HepG2 (cell line): Measurements from ENCODE around the gene IP6K1. TPM values are rescaled to one million over a fixed set of nuclear protein-coding genes. Genes with fewer than 3 reads are reported as not detected.

Source experiments
- AGO1 ChIP-seq: fragments of 200-400 bp; formaldehyde crosslinking; IDR thresholded peaks from 2 replicates; pipeline ENCODE4 v1.6.1; 2017; ENCODE audit warnings: mild to moderate bottlenecking, low read depth, low read length, moderate library complexity; ENCODE audit not compliant: poor library complexity, severe bottlenecking
- ARNT2 ChIP-seq: sonication (generic); formaldehyde crosslinking; IDR thresholded peaks from 2 replicates; pipeline ENCODE4 v1.8.0; 2022; ENCODE audit warnings: mild to moderate bottlenecking, low read depth, missing genetic modification reagents, moderate library complexity
- CTCF ChIP-seq: sonication (generic); formaldehyde crosslinking; IDR thresholded peaks from 2 replicates; pipeline ENCODE4 v1.5.0; 2020; ENCODE audit warnings: mild to moderate bottlenecking, missing genetic modification reagents, moderate library complexity
- DR1 ChIP-seq: sonication (generic); formaldehyde crosslinking; IDR thresholded peaks from 2 replicates; pipeline ENCODE4 v1.8.0; 2021; ENCODE audit warnings: mild to moderate bottlenecking, missing genetic modification reagents, inconsistent platforms
- MED1 ChIP-seq: sonication (generic); formaldehyde crosslinking; IDR thresholded peaks from 2 replicates; pipeline ENCODE4 v1.4.0; 2020; ENCODE audit warnings: missing genetic modification reagents
- MEF2D ChIP-seq: sonication (generic); formaldehyde crosslinking; IDR thresholded peaks from 2 replicates; pipeline ENCODE4 v1.5.1; 2020; ENCODE audit warnings: mild to moderate bottlenecking, missing genetic modification reagents
- MYPOP ChIP-seq: sonication (generic); formaldehyde crosslinking; IDR thresholded peaks from 2 replicates; pipeline ENCODE4 v1.8.1; 2023; ENCODE audit warnings: mild to moderate bottlenecking, moderate library complexity, missing genetic modification reagents
- NFE2L2 ChIP-seq: fragments of 150-350 bp; IDR thresholded peaks from 2 replicates; pipeline ENCODE4 v1.6.1; 2014; ENCODE audit warnings: low read length
- REXO4 ChIP-seq: sonication (generic); formaldehyde crosslinking; IDR thresholded peaks from 2 replicates; pipeline ENCODE4 v1.8.0; 2022; ENCODE audit warnings: missing genetic modification reagents, mild to moderate bottlenecking, borderline replicate concordance
- SRY ChIP-seq: sonication (generic); formaldehyde crosslinking; IDR thresholded peaks from 2 replicates; pipeline ENCODE4 v1.8.0; 2022; ENCODE audit warnings: mild to moderate bottlenecking, missing genetic modification reagents
- STAG1 ChIP-seq: sonication (generic); formaldehyde crosslinking; IDR thresholded peaks from 2 replicates; pipeline ENCODE4 v1.4.0; 2020; ENCODE audit warnings: missing genetic modification reagents
- TBL1XR1 ChIP-seq: fragments of 150-350 bp; IDR thresholded peaks from 2 replicates; pipeline ENCODE4 v1.6.1; 2014; ENCODE audit warnings: borderline replicate concordance, low read length; ENCODE audit not compliant: partially characterized antibody
- TBX3 ChIP-seq: fragments of 450-650 bp; IDR thresholded peaks from 2 replicates; pipeline ENCODE4 v1.6.1; 2017; ENCODE audit warnings: antibody characterized with exemption, mild to moderate bottlenecking, inconsistent platforms, borderline replicate concordance
- XRCC5 ChIP-seq: fragments of 200-400 bp; formaldehyde crosslinking; optimal IDR thresholded peaks from 2 replicates; pipeline ENCODE3; 2017; ENCODE audit warnings: mild to moderate bottlenecking, low read length
- YEATS2 ChIP-seq: sonication (generic); formaldehyde crosslinking; IDR thresholded peaks from 2 replicates; pipeline ENCODE4 v1.4.0; 2020; ENCODE audit warnings: missing genetic modification reagents, borderline replicate concordance
- ZFP1 ChIP-seq: IDR thresholded peaks from 2 replicates; pipeline ENCODE4 v1.6.1; 2016
- ZFP62 ChIP-seq: sonication (generic); formaldehyde crosslinking; IDR thresholded peaks from 2 replicates; pipeline ENCODE4 v1.4.0; 2020; ENCODE audit warnings: missing genetic modification reagents
- ZMYM2 ChIP-seq: sonication (generic); formaldehyde crosslinking; IDR thresholded peaks from 2 replicates; pipeline ENCODE4 v1.8.0; 2022; ENCODE audit warnings: mild to moderate bottlenecking, missing genetic modification reagents
- ZNF160 ChIP-seq: sonication (generic); formaldehyde crosslinking; IDR thresholded peaks from 2 replicates; pipeline ENCODE4 v1.8.0; 2022; ENCODE audit warnings: mild to moderate bottlenecking, inconsistent platforms, missing genetic modification reagents
- ZNF280B ChIP-seq: sonication (generic); formaldehyde crosslinking; IDR thresholded peaks from 2 replicates; pipeline ENCODE4 v1.5.0; 2020; ENCODE audit warnings: missing genetic modification reagents, mild to moderate bottlenecking, borderline replicate concordance
- ZNF44 ChIP-seq: sonication (generic); formaldehyde crosslinking; IDR thresholded peaks from 2 replicates; pipeline ENCODE4 v1.5.1; 2020; ENCODE audit warnings: mild to moderate bottlenecking, missing genetic modification reagents
- ZNF614 ChIP-seq: IDR thresholded peaks from 2 replicates; pipeline ENCODE4 v1.6.1; 2018; ENCODE audit warnings: missing biosample characterization, missing genetic modification reagents, inconsistent platforms, borderline replicate concordance
- ZNF7 ChIP-seq: IDR thresholded peaks from 2 replicates; pipeline ENCODE4 v1.6.1; 2016; ENCODE audit warnings: missing biosample characterization, missing genetic modification reagents
- ZNF737 ChIP-seq: sonication (generic); formaldehyde crosslinking; IDR thresholded peaks from 2 replicates; pipeline ENCODE4 v1.5.0; 2020; ENCODE audit warnings: missing genetic modification reagents, mild to moderate bottlenecking, borderline replicate concordance
- ZNF749 ChIP-seq: sonication (generic); formaldehyde crosslinking; IDR thresholded peaks from 2 replicates; pipeline ENCODE4 v1.8.0; 2022; ENCODE audit warnings: mild to moderate bottlenecking, missing genetic modification reagents, moderate library complexity, borderline replicate concordance
- ZNF878 ChIP-seq: sonication (generic); formaldehyde crosslinking; IDR thresholded peaks from 2 replicates; pipeline ENCODE4 v1.8.1; 2023; ENCODE audit warnings: mild to moderate bottlenecking, missing genetic modification reagents, moderate library complexity
- polyA plus RNA-seq, 8 experiments: library from polyadenylated mRNA; depleted of rRNA in 3 of 8; stranded (reverse) in 7 of 8; unstranded in 1 of 8; fragments of >200 nt; fragmentation: Illumina TruSeq in 4 of 8; extraction: Trizol in 4 of 8; gene quantifications; 2 replicates each; pipeline versions ENCODE4 v1.2.1 to v1.2.3, GENCODE V29; 2011 to 2016; ENCODE audit warnings: low read depth in 4 of 8, missing spikeins in 1 of 8, mixed read lengths in 1 of 8; ENCODE audit not compliant: insufficient read depth in 1 of 8
- total RNA-seq, 5 experiments: library from RNA; depleted of rRNA; stranded (reverse); fragments of >200 nt; fragmentation: Illumina TruSeq; extraction: Trizol; gene quantifications; 2 replicates each; pipeline ENCODE4 v1.2.3, GENCODE V29; 2016; ENCODE audit warnings: low read depth in 1 of 5
- TF ChIP-seq, protein P1 (sequence below): sonication (generic); formaldehyde crosslinking; IDR thresholded peaks from 2 replicates; pipeline ENCODE4 v1.4.0; 2020; ENCODE audit warnings: mild to moderate bottlenecking, missing genetic modification reagents

The IP6K1 gene
- total and polyA plus RNA-seq, 2 of the 13 experiments (the other 11 are each of a cell fraction or from before 2014, with no cell fraction given), result 17.7 to 29.7 TPM

- no peak for TF ChIP-seq ZNF878
- TF ChIP-seq ZNF737, result peak; percentile 86; the same call in 1 of the 2 replicates
- TF ChIP-seq YEATS2, result peak; percentile 15; the same call in 1 of the 2 replicates
- TF ChIP-seq ZNF44 (CRISPR knock-in tag), result 0 out of 2 replicates have a peak, but pooled peaks have one; percentile 10
- TF ChIP-seq ARNT2 (CRISPR knock-in tag), result no peak
- TF ChIP-seq CTCF (CRISPR knock-in tag), result 0 out of 2 replicates have a peak, but pooled peaks have one; percentile 15
- TF ChIP-seq NFE2L2, result no peak
- no peak for TF ChIP-seq ZFP62 (CRISPR knock-in tag)
- 0 out of 2 replicates have a peak, but pooled peaks have one; percentile 5 for TF ChIP-seq ZNF749 (CRISPR knock-in tag)
- TF ChIP-seq TBX3, result no peak
- no peak for TF ChIP-seq TBL1XR1
- TF ChIP-seq ZNF614, result no peak
- TF ChIP-seq ZNF7, result 0 out of 2 replicates have a peak, but pooled peaks have one; percentile 18
- TF ChIP-seq MEF2D (CRISPR knock-in tag), result no peak
- TF ChIP-seq ZNF280B (CRISPR knock-in tag), result no peak
- TF ChIP-seq ZNF160 (CRISPR knock-in tag), result 0 out of 2 replicates have a peak, but pooled peaks have one; percentile 18
- TF ChIP-seq DR1 (CRISPR knock-in tag), result 0 out of 2 replicates have a peak, but pooled peaks have one; percentile 26
- no peak for TF ChIP-seq ZMYM2
- no peak for TF ChIP-seq ZFP1 (CRISPR knock-in tag)
- TF ChIP-seq XRCC5, result peak; percentile 3
- TF ChIP-seq, protein P1, sequence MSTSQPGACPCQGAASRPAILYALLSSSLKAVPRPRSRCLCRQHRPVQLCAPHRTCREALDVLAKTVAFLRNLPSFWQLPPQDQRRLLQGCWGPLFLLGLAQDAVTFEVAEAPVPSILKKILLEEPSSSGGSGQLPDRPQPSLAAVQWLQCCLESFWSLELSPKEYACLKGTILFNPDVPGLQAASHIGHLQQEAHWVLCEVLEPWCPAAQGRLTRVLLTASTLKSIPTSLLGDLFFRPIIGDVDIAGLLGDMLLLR (CRISPR knock-in tag), result peak; percentile 61; the same call in 1 of the 2 replicates
- 0 out of 2 replicates have a peak, but pooled peaks have one; percentile 75 for TF ChIP-seq REXO4 (CRISPR knock-in tag)
- 0 out of 2 replicates have a peak, but pooled peaks have one; percentile 11 for TF ChIP-seq STAG1 (CRISPR knock-in tag)
- TF ChIP-seq MYPOP (CRISPR knock-in tag), result 0 out of 2 replicates have a peak, but pooled peaks have one; percentile 12
- TF ChIP-seq AGO1, result peak; percentile 18
- 0 out of 2 replicates have a peak, but pooled peaks have one; percentile 10 for TF ChIP-seq MED1 (CRISPR knock-in tag)
- TF ChIP-seq SRY (CRISPR knock-in tag), result peak; percentile 55; the same call in 1 of the 2 replicates
These were observed 111.8 kb downstream of the IP6K1 start (continued) for GRCh38 chr3:49674497-49674983.
